Stimulated activated CD4-positive, alpha-beta T cell treated with anti-CD3 and anti-CD28 coated beads, Interleukin-12 subunit alpha, Interleukin-12 subunit beta, amount 100 ng/mL, for 4 hours (primary cell): Measurements from ENCODE around the gene STX2.
"Not testable (repeated sequence)": the region's sequence is repeated elsewhere in the genome, so short reads cannot be mapped to it uniquely, and the experiment has no call there.

Experiments used
- DNase-seq: peaks from one replicate; pipeline ENCODE4 v3.0.0-alpha.2; 2020

STX2 gene

GRCh38 chr12:130761537-130762318, 77.3 kb downstream of the STX2 start:
- DNase-seq: peak; percentile 60

- no peak for DNase-seq
Measured at GRCh38 chr12:130754234-130754901, 84.7 kb downstream of the STX2 start.

GRCh38 chr12:130752692-130753230, 86.3 kb downstream of the STX2 start:
- DNase-seq: no peak

GRCh38 chr12:130752037-130752436, 87.0 kb downstream of the STX2 start:
- not testable (repeated sequence) for DNase-seq

GRCh38 chr12:130748786-130749185, 90.3 kb downstream of the STX2 start:
- no peak for DNase-seq

GRCh38 chr12:130747867-130748740, 90.9 kb downstream of the STX2 start:
- DNase-seq: peak; percentile 75

GRCh38 chr12:130746546-130746945, 92.5 kb downstream of the STX2 start:
- no peak for DNase-seq

- DNase-seq: no peak
Measured at GRCh38 chr12:130745921-130746320, 93.1 kb downstream of the STX2 start.

- no peak for DNase-seq
Measured at GRCh38 chr12:130744274-130744673, 94.8 kb downstream of the STX2 start.

GRCh38 chr12:130743606-130744005, 95.4 kb downstream of the STX2 start:
- DNase-seq: no peak

- no peak for DNase-seq
Measured at GRCh38 chr12:130743176-130743575, 95.9 kb downstream of the STX2 start.

GRCh38 chr12:130742716-130743115, 96.3 kb downstream of the STX2 start:
- DNase-seq: no peak

- DNase-seq: no peak
Measured at GRCh38 chr12:130742112-130742511, 96.9 kb downstream of the STX2 start.
